ENCODE measurements around the gene TNFRSF4.

The TNFRSF4 gene

DNA sequence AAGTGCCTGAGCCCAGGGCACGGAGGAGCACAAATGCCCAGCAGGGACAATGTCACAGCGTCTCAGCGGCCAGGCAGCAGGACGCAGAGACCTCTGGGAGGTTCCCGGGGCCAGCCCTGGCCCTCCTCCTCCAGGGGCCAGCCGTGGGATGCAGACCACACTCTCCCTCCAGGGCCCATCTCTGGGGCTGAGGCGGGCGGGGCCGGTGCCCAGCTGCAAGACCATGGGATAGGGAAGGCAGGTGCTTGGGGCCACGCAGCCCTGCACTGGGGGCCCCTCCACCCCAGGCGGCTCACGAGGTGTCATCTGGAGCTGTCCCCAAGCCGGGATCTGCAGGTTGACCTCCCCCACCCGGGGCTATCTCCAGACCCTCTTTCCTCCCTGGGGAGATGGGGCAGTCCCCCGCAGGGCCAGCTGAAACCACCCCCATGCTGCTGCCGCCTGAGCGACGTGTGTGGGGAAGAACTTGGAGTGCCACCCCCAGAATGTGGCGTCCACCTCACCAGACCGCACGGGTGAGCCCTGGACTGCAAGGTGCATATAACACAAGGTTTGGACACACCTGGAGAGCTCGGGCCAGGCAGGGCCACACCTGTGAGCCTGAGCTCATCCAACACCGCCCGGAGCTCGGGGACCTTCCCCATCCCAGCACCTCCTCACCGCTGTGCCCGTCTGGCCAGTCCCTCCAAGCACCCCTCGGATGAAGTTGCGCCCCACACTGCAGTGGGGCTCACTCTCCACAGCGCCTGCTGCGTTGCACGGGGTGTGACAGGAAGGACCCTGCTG lies 44.3 kb downstream of the TNFRSF4 start:
- no peak for DNase-seq (ENCODE audit: low read depth)

DNA sequence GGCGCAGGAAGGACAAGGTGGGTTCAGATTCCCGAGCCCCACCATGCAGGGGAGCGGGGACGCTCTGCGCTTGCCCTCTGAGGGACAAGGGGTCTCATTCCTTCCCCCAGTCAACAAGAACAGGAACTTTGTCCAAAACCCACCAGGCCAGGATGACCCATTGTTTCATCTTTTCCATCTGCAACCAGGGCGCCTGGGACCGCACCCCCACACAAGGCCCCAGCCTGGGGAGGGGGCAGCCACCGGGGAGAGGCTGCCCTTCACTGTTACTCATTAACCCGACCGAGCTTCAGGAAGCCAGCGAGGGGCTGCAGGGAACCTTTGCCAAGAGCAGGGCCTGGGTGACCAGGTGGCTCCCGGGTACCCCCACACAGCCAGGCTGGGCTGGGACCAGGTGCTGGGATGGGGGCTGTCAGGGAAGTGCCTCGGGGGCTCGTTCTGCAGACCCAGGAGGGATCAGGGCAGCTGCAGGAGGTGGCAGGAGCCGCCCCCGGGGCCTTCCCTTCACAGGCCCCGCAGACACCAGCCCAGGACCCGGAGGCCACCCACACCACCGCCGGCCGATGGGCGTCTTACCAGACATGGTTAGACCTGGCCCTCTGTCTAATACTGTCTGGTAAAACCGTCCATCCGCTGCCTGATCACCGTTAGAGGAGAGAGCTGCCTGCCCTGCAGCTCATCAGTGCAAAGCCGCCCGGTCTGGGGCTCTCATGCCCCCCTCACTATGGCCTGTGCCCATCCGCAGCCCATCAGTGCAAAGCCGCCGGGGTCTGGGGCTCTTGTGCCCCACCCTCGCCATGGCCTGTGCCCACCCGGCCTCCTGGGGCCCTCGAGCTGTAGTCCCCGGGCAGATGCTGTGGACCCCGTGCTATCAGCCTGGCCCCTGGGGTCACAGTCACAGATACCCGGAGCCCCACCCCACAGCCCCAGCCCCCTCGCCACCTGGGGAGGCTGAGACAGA lies 45.2 kb downstream of the TNFRSF4 start:
- DNase-seq (ENCODE audit: low read depth): no peak

DNA sequence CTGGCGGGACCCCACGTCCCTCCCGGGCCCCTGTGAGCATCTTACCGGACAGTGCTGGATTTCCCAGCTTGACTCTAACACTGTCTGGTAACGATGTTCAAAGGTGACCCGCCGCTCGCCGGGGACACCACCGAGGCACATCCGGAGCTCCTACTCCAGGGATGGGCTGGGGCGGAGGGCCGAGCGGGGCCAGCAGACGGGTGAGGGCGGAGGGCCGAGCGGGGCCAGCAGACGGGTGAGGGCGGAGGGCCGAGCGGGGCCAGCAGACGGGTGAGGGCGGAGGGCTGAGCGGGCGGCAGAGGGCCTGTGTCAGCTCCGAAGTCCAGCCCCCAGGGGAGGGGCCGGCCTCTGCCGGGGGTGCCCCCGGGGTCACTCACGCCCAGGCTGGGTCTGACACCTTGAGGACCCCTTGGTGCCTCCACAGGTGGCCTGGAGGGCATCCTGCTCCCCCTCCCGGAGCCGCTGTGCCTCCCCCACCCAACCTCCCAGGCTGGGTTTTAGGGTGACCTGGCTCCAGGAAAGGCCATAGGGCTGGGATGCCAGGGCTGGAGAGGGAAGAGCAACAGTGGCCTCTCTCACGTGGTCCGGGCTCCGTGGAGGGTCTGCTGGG lies 46.0 kb downstream of the TNFRSF4 start:
- no peak for DNase-seq (ENCODE audit: low read depth)

DNA sequence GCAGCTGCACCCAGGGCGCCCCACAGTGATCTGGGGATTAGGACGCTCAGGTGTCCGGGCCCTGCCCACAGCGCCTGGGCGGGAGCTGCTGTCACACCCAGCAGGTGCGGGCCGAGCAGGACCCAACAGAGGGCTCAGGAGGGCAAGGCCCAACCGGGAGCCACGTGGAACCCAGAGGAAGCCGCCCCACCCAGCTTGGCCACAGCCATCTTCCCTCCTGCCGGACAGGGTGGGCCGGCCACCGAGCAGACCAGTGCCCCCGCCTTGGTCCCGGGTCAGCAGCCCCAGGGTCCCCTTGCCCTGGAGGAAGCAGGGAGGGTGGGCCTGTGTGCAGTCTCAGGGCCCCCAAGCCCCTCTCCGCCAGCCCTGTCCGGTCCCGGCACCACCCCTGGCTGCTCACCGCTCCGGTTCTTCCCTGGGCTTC lies 46.5 kb downstream of the TNFRSF4 start:
- no peak for DNase-seq (ENCODE audit: low read depth)

DNA sequence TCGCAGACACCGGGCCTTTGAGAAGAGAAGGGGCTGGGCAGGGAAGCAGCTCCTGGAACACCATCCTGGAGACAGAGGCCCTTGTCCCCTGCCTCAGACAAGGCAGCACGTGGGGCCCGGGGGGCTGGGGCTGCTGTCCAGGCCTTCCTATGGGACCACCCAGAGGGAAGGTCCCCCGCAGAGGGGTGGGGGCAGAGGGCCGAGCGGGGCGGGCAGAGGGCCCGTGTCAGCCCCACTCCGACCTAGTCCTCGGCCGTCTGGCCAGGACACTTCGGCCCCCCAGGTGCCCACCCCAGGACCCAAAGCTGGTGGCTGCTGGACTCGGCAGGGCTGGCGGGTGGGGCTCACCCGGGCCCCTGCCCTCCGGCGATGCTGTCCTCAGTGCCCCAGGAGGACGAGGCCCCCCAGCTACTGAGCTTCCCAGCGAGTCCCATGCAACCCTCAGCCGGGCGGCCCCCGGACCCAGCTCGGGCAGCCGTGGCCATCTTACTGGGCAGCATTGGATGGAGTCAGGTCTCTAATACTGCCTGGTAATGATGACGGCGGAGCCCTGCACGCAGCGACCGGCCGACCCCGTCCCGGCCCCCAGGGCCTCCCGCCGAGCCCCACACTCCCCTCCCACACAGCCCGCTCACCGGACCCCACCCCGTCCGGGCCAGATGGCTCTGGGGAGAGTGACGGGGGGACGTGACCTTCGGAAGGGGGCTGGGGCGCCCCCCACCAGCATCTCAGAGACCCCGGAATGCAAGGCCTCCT lies 47.1 kb downstream of the TNFRSF4 start:
- no peak for DNase-seq (ENCODE audit: low read depth)

DNA sequence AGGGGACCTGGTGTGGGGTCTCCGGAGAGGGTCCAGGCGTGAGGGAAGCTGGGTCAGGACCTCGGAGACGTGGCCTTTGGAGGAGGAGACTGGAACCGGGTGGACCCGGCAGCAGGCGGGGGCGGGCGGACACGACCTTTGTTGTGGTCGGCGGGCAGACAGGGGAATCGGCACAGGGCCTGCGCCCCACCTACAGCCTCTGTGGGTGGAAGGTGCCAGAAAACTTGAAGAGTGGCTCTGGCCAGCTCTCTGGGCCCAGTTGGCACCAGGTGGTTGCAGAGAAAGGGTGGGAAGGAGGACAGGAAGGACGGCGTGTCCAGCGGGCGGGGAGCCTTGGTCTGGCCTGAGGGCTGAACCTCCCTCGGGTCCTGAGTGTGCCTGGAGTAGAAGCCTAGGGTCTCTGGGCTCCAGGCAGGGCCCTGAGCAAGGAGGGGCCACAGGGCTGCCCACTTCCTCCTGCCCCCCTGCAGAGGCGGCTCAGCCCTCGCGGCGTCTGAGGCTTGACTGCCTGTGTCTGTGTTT lies 48.0 kb downstream of the TNFRSF4 start:
- no peak for DNase-seq (ENCODE audit: low read depth)

DNA sequence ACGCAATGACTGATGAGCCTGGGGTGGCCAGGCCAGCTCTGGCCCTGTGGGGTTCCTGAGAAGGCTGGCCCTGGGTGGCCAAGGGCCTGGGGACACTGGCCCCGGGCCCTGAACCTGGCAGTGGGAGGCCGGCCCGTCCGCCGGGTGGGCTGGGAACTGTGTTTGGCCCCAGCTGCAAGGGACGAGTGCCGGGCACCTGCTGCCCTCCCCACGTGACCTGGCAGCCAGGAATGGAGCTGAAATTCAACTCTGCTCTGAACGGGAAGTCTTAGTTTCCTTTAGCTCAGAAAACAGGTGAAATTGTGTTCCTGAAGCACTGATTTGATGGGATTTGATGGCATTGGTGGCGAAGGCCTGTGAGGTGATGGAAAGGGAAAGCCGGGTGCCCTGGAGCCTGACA lies 48.5 kb downstream of the TNFRSF4 start:
- DNase-seq (ENCODE audit: low read depth): no peak

DNA sequence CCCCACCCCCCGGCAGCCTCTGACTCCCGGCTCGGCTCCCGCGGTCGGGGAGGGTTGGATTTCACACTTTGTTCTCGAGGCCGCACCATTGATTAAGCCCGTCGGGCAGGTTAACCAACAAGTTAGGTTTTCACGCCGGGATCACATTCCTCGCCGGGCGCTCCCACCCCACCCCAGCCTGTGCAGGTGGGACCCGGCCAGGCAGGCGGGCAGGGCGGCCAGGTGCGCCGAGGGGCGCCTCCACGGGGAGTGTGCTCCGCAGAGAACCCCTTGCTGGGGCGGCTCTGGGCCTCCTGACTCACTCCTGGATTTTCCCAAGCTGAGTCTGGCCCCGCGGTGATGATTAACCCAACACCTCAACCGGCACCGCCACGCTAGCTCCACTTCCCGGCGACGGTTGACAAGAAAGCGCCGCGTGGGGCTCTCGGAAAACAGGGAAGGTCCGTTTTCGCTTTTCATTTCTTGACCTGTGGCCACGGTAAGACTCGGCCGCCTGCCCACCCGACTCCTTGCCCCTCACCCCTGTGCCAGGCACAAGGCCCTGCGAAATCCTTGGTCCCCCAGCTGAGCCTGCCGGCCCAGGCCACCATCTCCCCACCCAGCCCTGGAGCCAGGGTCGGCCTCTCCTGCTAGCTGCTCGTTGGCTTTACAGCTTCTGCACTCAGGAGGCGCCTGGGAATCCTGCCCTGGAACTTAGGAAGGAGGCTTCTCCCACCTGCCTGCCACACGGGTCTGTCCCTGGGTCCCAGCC lies 49.1 kb downstream of the TNFRSF4 start:
- DNase-seq (ENCODE audit: low read depth): no peak

DNA sequence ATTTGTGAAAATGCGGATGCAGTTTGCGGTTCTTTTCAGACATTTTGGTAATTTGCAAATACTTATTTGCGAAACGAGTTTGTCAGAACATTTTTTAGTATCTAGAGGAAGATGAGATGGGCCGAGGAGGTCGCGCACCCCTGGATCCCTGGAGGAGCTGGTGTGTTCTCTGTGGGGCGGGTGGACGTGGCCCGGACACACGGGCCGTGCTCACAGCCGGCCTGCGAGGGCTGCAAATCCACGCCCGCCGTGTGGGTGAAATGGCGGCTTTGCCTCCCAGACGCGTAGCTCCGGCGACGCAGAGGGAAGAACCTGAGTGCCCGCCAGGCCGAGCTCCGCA lies 49.6 kb downstream of the TNFRSF4 start:
- DNase-seq (ENCODE audit: low read depth): no peak

DNA sequence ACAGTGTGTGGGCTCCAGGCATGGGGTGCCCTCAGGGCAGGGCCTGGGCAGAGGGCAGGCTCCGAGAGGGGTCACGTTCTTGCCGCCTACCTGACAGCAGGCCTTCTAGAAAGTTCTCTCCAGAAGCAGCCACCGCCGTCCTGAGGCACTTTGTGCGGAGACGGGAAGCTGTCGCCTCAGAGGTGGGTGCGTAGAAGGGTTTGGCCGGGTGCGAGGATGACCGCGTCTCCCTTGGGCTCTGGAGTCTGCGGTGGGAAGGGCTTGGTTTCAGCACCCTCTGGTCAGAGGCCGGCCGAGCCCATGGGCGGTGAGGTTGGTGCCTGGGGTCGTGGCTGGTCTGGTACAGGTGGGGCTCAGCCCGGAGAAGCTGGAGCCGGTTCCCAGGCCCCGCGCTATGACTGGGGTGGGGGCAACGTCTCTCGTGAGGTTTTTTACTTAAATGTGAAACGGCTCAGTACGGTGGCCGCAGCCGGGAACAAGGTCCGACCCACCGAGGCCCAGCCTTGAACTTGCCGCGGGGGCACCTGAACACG lies 50.3 kb downstream of the TNFRSF4 start:
- DNase-seq (ENCODE audit: low read depth): no peak

DNA sequence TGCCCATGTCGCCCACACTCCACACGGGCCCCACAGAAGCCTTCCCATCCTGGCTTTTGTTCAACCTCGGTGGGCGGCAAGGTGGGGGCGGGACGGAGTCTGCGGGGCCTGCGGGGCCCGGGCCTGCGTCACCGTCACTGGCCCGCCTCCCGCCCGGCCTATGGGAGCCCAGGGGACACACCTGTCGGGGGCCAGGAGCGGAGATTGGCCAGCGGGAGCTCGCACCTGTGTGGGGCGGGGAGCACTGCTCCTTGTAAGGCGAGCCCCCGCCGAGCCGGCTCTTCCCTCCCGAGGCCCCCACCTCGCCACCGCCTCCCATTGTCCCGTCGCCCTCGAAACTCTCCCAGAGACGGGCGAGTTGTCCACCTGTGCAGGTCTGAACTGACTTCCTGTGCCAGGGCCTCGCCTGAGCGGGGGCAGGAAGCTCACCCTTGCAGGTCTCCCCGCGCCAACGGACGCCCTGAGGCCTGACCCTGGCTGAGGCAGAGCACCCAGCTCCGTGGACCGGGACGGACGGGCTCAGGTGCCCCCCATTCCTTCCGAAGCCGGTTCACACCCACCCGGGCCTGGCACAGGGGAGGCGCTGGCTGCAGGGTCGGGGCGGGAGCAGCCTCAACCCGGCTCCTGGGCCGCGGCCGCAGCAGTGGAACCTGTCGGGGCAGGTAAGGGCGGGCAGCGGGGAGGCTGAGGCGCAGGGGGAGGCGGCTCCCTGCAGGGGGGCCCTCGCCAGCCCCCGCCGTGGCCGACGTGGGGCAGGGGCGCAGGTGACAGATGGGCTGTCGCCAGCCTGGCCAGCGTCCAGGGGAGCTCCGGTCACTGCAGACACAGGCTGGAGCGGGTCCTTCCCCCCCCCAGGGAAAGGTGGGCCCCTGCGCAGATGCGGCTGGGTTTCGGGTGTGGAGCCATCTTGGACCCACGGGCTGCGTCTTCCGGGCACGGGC lies 51.1 kb downstream of the TNFRSF4 start:
- DNase-seq (ENCODE audit: low read depth): no peak

DNA sequence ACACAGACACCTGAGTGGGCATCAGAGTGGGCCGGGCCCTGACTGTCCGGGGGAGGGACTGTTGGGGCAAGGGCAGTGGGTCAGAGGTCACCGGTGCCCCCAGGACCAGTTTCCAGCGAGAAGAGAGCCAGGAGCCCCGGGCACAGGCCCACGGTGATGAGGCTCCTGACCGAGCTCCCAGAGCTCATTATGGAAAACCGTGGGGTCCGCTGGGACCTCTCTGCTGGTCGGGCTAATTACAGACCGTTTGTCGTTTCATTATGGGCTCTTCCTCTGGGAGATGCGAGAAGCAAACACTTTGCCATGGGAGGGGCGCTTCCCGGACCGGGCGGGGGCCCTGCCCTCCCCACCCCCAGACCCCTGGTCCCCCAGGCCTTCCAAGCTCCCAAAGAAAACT lies 52.3 kb downstream of the TNFRSF4 start:
- DNase-seq (ENCODE audit: low read depth): no peak

Measured in ELR (cell line).